GM21360 (cell line): ENCODE measurements around the gene MACROD1.
A peak's percentile ranks its signal among the peaks of the same experiment; 100 is the strongest.

Experiments
- ATAC-seq: cut with Tn5 transposase; IDR thresholded peaks from one replicate; pipeline ENCODE4 v1.9.1; 2021; ENCODE audit warnings: mild to moderate bottlenecking, moderate library complexity; ENCODE audit not compliant: unreplicated experiment

Gene MACROD1

DNA sequence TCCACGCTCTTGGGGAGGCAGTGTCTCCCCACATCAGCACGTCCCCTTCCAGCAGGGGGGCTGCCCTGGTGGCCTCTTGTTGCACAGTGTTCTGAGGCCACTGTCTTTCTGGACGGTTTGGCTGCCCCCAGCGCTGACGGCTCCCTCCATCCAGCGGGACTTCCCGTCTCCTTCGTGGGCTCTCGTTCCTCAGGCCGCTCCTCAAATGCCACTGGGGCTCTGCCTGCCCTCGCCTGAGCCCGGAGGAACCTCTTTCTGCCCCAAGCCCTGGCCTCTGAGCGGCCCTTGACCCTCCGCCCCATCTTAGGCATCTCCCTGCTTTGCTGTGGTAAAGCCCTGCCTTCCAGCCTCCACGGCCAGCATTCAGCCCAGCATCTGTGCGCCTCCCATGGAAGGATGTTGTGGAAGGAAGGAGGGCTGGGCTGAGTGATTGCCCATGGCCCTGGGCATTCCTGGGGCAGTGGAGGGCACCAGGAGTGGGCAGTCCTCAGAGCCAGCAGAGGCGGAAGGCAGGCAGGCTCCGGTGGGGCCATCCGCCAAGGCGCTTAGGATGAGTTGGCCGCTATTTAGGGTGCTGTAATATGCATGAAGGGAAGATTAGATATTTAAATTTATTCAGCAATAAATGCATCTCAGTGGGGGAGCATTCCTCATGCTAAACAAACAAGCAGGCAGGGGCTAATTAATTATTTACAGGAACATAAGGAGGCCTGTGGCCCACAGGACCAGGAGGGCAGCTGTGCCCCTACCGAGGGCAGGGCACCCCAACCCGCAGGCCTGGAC lies 161.9 kb downstream of the MACROD1 start:
- no peak for ATAC-seq

DNA sequence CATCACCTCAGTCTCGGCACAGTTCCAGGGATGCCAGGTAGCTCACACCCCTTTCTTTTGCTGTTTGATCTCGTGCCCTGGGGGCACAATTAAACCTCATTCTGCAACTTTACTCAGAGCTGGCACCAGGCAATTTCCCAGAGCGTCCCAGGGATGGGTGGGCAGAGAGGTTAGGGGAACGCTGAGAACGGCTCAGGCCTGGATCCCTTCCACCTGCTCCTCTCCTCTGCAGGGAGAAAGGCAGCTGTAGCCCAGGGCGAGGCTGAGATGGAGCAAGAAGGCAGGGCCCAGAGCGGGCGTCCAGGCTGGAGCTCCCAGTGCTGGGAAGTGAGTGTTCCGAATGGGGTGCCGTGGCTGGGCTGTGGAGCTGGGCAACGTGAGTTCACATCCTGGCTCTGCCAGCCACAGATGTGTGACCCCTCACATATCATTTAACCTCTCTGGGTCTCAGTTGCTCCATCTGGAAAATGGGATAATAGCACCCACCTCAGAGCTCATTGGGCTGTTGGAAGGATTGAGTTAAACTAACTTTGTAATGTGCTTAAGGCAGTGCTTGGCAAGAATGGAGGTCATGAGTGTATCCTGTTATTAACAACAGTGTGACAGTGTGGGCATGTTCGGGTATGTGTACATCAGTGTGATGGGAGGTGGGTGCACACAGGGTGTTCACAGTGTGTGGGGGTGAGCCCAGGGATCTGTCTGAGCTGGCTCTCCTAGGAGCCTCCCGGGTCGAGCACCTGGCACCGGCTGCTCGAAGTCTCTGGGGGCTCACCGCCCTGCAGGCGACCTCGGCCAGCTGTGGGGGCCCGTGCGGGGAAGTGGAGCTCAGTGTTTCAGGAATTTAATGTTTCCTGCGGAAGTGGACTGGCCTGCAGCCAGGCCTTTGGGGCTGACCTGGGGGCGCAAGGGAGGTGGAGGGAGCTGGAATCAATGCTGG lies 164.2 kb downstream of the MACROD1 start:
- no peak for ATAC-seq

DNA sequence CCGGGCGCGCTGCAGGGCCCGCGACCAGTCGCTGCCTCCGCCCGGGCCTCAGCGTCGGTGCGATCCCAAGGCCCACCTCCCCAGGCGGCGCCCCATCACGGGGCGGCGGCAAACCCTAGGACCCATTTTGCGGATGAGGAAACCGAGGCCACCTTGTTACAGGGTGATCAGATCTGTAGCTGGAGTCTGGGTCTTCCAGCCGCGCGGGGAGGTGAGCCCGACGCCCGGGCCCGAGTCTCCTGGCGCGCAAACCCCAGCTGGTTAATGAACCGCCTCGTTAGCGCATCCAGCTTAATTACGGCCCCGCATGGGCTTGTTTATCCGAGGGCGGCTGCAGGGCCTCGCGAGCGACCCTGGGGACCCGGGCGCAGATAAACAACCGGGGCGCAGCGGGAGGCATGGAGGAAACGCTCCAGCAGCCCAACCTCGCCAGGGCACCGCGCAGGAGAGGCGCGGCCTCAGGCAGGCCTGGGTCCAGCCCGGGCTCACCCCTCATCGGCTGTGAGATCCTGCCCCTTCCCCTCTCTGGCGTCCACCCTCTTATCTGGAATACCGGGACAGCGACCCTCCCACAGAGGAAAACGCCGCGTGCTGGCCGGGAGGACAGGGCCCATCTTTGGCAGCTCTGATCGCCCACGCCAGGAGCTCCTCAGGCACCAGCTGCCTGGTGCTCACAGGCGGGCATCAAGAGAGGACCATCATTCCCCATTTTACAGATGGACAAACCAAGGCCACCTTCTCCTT lies 165.0 kb downstream of the MACROD1 start:
- ATAC-seq, result no peak

- ATAC-seq, result no peak
Measured at GRCh38 chr11:64000026-64000739, 165.7 kb downstream of the MACROD1 start.

GRCh38 chr11:63999349-64000025 lies 166.4 kb downstream of the MACROD1 start:
- ATAC-seq, result no peak

GRCh38 chr11:63998558-63999348 lies 167.2 kb downstream of the MACROD1 start:
- no peak for ATAC-seq

GRCh38 chr11:63997801-63998337 lies 168.0 kb downstream of the MACROD1 start:
- ATAC-seq, result no peak

GRCh38 chr11:63997104-63997700 lies 168.7 kb downstream of the MACROD1 start:
- no peak for ATAC-seq

DNA sequence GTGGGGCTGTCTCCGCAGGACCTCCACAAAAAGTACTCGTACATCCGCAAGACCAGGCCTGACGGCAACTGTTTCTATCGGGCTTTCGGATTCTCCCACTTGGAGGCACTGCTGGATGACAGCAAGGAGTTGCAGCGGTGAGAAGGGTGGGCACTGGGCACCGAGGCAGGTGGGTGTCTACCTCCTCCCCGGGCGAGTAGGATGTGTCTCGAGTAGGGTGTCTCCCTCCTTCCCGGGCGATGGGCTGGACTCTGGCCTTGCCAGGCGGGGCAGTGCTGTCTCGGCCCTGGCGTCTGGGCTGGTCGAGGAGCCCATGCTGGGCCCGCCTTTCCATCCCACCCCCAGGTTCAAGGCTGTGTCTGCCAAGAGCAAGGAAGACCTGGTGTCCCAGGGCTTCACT lies 169.4 kb downstream of the MACROD1 start:
- no peak for ATAC-seq

DNA sequence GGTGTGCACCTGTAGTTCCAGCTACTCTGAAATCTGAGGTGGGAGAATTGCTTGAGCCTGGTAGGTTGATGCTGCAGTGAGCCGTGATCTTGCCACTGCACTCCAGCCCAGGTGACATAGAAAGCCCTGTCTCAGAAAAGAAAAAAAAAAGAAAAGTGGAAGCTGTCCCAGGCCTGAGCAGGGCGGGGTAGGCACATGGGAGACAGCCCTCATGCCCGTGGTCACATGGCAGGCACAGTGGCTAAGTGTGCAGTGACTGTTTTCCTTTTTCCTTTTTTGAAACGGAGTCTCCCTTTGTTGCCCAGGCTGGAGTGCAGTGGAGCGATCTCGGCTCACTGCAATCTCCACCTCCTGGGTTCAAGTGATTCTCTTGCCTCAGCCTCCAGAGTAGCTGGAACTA lies 171.9 kb downstream of the MACROD1 start:
- no peak for ATAC-seq

GRCh38 chr11:63993100-63993499 lies 172.8 kb downstream of the MACROD1 start:
- ATAC-seq, result no peak

DNA sequence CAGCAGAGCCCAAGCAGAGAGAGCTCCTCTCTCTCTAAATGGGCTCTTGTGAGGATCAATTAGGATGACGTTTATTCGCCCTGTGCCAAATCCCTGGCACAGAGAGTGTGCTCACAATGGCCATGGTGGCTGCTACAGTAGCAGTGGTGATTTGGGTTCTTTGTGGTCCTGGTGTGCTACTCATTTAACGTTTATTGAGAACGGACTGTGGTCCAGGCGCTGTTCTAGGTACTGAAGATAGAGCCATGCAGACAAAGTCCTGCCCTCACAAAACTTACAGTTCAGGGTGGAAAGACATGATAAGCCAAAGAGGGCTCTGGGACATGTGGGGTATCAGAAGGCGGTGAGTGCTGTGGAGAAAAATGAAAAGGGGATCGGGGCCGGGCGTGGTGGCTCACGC lies 174.4 kb downstream of the MACROD1 start:
- no peak for ATAC-seq

- ATAC-seq, result no peak
Measured at GRCh38 chr11:63986932-63987513, 178.9 kb downstream of the MACROD1 start.

DNA sequence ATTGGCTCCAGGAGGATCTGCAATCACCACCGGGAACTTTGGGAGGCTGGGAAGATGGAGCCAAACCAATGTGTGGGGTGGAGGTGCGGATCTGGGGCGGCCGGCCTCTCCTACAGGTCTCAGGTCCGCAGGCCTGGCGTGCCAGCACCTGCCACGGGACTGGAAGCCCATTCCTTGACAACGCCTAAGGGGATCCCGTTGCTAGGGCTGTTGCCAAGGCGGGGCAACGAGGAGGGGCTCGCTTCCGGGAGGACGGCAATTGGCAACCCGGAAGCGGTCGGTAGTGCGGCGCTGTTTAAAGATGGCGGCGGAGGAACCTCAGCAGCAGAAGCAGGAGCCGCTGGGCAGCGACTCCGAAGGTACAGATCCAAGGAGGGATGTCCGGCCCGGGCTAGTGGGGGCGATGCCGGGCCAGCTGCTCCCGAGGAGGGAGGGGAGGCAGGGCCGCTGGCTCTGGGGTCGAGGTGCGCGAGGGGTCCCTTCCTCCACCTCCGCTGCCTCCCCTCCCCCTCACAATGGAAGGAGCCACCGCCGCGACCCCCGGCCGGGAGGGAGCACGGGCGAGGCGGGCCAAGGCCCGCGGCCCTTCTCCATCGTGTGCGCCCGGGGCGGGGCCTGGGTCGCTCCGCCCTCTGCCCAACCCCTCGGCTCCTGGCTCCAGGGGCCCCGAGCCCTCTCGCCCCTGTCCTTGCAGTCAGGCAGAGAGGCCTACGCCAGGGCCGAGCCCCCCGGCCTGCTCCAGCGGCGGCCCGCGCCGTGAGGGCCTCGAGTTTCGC lies 179.6 kb downstream of the MACROD1 start, which contains the start of gene OTUB1:
OTUB1 (plus strand) TSS at position 283 of the 776 bp plus-strand sequence; CDS start at position 302, 19 bp downstream.
- peak; percentile 70 for ATAC-seq

GRCh38 chr11:63985812-63986155 lies 180.1 kb downstream of the MACROD1 start:
- ATAC-seq, result peak; percentile 37

- ATAC-seq, result no peak
Measured at GRCh38 chr11:63979426-63979825, 186.5 kb downstream of the MACROD1 start.

DNA sequence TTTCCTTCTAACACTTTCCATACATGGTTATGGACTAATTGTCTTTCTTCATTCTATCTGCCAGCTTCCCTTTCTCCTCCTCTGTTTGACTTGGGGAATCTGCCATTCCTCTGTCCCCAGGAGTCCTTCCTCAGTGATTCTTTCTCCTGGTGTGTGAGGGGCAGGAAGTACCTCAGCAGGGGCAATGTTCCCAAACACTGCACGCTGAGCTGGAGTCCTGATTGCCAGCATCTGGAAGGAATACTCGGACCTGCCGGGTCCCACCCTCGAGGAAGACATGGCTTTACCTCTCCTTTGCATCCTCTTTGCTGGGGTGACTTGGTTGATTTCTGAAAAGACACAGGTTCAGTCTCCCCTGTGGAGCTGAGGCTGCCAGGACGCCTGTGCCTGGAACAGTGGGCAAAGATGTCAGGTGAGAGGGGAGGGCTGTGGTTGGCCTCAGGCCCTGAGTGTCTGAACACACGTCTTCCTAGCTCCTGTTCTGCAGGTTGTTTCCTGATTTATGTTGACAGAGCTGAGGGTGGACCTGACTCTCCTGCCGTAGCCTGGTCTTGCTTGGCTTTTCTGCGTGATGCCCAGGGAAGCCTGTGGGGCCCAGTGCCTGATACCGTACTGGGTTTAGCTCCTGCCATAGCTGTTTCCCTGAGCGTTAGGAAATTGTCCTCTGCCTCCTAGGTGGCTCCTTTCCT lies 187.2 kb downstream of the MACROD1 start:
- no peak for ATAC-seq
